ENCODE data around the gene PGLYRP3.

- TF ChIP-seq CTCF (IDR thresholded peaks at IDR 0.05; ENCODE audit: poor library complexity) = no peak
- TF ChIP-seq EZH2phosphoT487 (IDR thresholded peaks at IDR 0.05; ENCODE audit: low read depth, severe bottlenecking, unreplicated experiment) = no peak
- TF ChIP-seq EZH2 (IDR thresholded peaks at IDR 0.05; ENCODE audit: borderline replicate concordance) = no peak
Observed at GRCh38 chr1:153344718-153345025, 31.9 kb upstream of the PGLYRP3 start.
